HCT116 (cell line): Measurements from ENCODE around the gene OSBPL5. TPM values are rescaled to one million over a fixed set of nuclear protein-coding genes. Genes with fewer than 3 reads are reported as not detected.

Experiments used
- ATAC-seq: fragments of 200-7000 bp; cut with Tn5 transposase; 2 replicates; pipeline ENCODE4 v1.9.1; 2020; ENCODE audit warnings: mild to moderate bottlenecking, moderate library complexity
- BruUV-seq: library from RNA; stranded (reverse); fragments of 400-500 nt; replicated peaks from 2 replicates; lab custom pipeline; 2021; lab: Mats Ljungman, UMichigan
- CTCF ChIA-PET: fragments of 300-600 bp; sonication (Branson Sonifier 250); formaldehyde crosslinking; loops from one replicate; lab custom pipeline; 2021; ENCODE audit warnings: antibody characterized with exemption; lab: Charles Lee
- POLR2A ChIA-PET: fragments of 300-600, 350-600 bp; sonication (Branson Sonifier 250); formaldehyde crosslinking; loops from one replicate; lab custom pipeline; 2021; ENCODE audit warnings: antibody characterized with exemption; lab: Charles Lee
- RAD21 ChIA-PET, 2 experiments: fragments of 300-600 bp; sonication (Branson Sonifier 250); formaldehyde crosslinking; loops; one replicate each; lab custom pipeline; 2023; ENCODE audit warnings: low total read pairs in 2 of 2; ENCODE audit not compliant: uncharacterized antibody in 2 of 2, unreplicated experiment in 2 of 2, low non-redundant PET in 1 of 2; lab: Charles Lee
- DNase-seq: peaks from one replicate; pipeline ENCODE4 v3.0.0-alpha.2; 2010; ENCODE audit warnings: low read depth, low spot score
- H2AFZ ChIP-seq: fragments of 200-600 bp; shearing (Covaris generic), sonication (generic); 2 replicates; pipeline ENCODE4 v1.6.1; 2017; ENCODE audit warnings: low read depth, mixed run types, mixed read lengths, antibody characterized with exemption, low read length; ENCODE audit not compliant: poor library complexity, severe bottlenecking
- H3K27ac ChIP-seq: 2 replicates; pipeline ENCODE4 v1.5.1; 2012; ENCODE audit warnings: low read depth, low read length
- H3K27me3 ChIP-seq: fragments of 200-600 bp; sonication (generic); 2 replicates; pipeline ENCODE4 v1.6.1; 2016; ENCODE audit warnings: mixed run types, low read length, mixed read lengths; ENCODE audit not compliant: insufficient read depth
- H3K36me3 ChIP-seq, 2 experiments: fragments of 200-500 bp in 1 of 2; fragments of 200-600 bp in 1 of 2; sonication (Bioruptor generic) in 1 of 2; sonication (generic) in 1 of 2; 2 replicates each; pipeline versions ENCODE4 v1.5.1 to v1.6.1; 2014 to 2016; ENCODE audit warnings: low read length in 2 of 2, inconsistent platforms in 1 of 2, mixed read lengths in 1 of 2, mixed run types in 1 of 2; ENCODE audit not compliant: insufficient read depth in 2 of 2, control insufficient read depth in 1 of 2
- H3K4me1 ChIP-seq, 2 experiments: fragments of 200-600 bp in 1 of 2; sonication (generic) in 1 of 2; 2 replicates each; pipeline versions ENCODE4 v1.5.1 to v1.6.1; 2012 to 2017; ENCODE audit warnings: low read length in 2 of 2, inconsistent platforms in 1 of 2, mild to moderate bottlenecking in 1 of 2, mixed read lengths in 1 of 2, mixed run types in 1 of 2, moderate library complexity in 1 of 2; ENCODE audit not compliant: insufficient read depth in 2 of 2, control insufficient read depth in 1 of 2
- H3K4me2 ChIP-seq: fragments of 200-600 bp; sonication (generic); 2 replicates; pipeline ENCODE4 v1.6.1; 2017; ENCODE audit warnings: mixed run types, low read length, mixed read lengths
- H3K4me3 ChIP-seq, 2 experiments: fragments of 200-600 bp in 1 of 2; sonication (generic) in 1 of 2; replicated peaks in 1 of 2; 2 replicates each; pipeline ENCODE4 v1.5.1; 2011 to 2016; ENCODE audit warnings: low read length in 2 of 2, control low read depth in 1 of 2, low read depth in 1 of 2, mild to moderate bottlenecking in 1 of 2, mixed read lengths in 1 of 2, mixed run types in 1 of 2
- H3K79me2 ChIP-seq: fragments of 200-600 bp; sonication (generic); 2 replicates; pipeline ENCODE4 v1.6.1; 2017; ENCODE audit warnings: mild to moderate bottlenecking, mixed run types, low read length, moderate library complexity, mixed read lengths; ENCODE audit not compliant: insufficient read depth
- H3K9ac ChIP-seq: fragments of 200-600 bp; sonication (generic); 2 replicates; pipeline ENCODE4 v1.6.1; 2016; ENCODE audit warnings: low read length, mixed read lengths
- H3K9me2 ChIP-seq: fragments of 200-600 bp; sonication (generic), shearing (Covaris generic); 2 replicates; pipeline ENCODE4 v1.6.1; 2017; ENCODE audit warnings: mixed run types, mild to moderate bottlenecking, moderate library complexity; ENCODE audit not compliant: insufficient read depth
- H3K9me3 ChIP-seq, 2 experiments: fragments of 200-500 bp in 1 of 2; fragments of 200-600 bp in 1 of 2; sonication (Bioruptor generic) in 1 of 2; sonication (generic) in 1 of 2; 2 replicates each; pipeline ENCODE4 v1.6.1; 2014 to 2017; ENCODE audit warnings: low read length in 2 of 2, mixed read lengths in 2 of 2, inconsistent platforms in 1 of 2, low read depth in 1 of 2, mild to moderate bottlenecking in 1 of 2, mixed run types in 1 of 2, moderate library complexity in 1 of 2; ENCODE audit not compliant: control insufficient read depth in 1 of 2, insufficient read depth in 1 of 2
- H4K20me1 ChIP-seq: fragments of 200-600 bp; sonication (generic), shearing (Covaris generic); 2 replicates; pipeline ENCODE4 v1.6.1; 2017; ENCODE audit warnings: mixed run types, mild to moderate bottlenecking, moderate library complexity; ENCODE audit not compliant: insufficient read depth
- CBX3 ChIP-seq: IDR thresholded peaks from 2 replicates; pipeline ENCODE4 v1.6.1; 2012; ENCODE audit warnings: low read depth
- EGR1 ChIP-seq: IDR thresholded peaks from 2 replicates; pipeline ENCODE4 v1.6.1; 2012; ENCODE audit warnings: low read depth
- EZH2 ChIP-seq: fragments of 200-600 bp; sonication (generic); IDR thresholded peaks from 2 replicates; pipeline ENCODE4 v1.6.1; 2017; ENCODE audit warnings: antibody characterized with exemption, mixed run types
- EZH2phosphoT487 ChIP-seq: fragments of 200-600 bp; IDR thresholded peaks from 2 replicates; pipeline ENCODE4 v1.6.1; 2018; ENCODE audit warnings: antibody characterized with exemption, borderline replicate concordance
- FOSL1 ChIP-seq: IDR thresholded peaks from 2 replicates; pipeline ENCODE4 v1.6.1; 2012; ENCODE audit warnings: low read depth
- JUND ChIP-seq: IDR thresholded peaks from 2 replicates; pipeline ENCODE4 v1.6.1; 2012
- MAX ChIP-seq: IDR thresholded peaks from 2 replicates; pipeline ENCODE4 v1.6.1; 2012
- POLR2A ChIP-seq: IDR thresholded peaks from 2 replicates; pipeline ENCODE4 v1.7.0; 2011; ENCODE audit warnings: borderline replicate concordance; ENCODE audit not compliant: insufficient read depth, insufficient read length; ENCODE audit errors: extremely low read depth
- POLR2AphosphoS5 ChIP-seq: IDR thresholded peaks from 2 replicates; pipeline ENCODE4 v1.6.1; 2011; ENCODE audit warnings: mild to moderate bottlenecking, low read depth, low read length, moderate library complexity
- RAD21 ChIP-seq: IDR thresholded peaks from 2 replicates; pipeline ENCODE4 v1.6.1; 2012; ENCODE audit warnings: low read depth, mild to moderate bottlenecking
- SIN3A ChIP-seq: IDR thresholded peaks from 2 replicates; pipeline ENCODE4 v1.6.1; 2012; ENCODE audit warnings: low read depth
- SP1 ChIP-seq: IDR thresholded peaks from 2 replicates; pipeline ENCODE4 v1.6.1; 2012; ENCODE audit warnings: low read depth
- TCF7L2 ChIP-seq: IDR thresholded peaks from 2 replicates; pipeline ENCODE4 v1.7.0; 2011; ENCODE audit warnings: borderline replicate concordance, inconsistent platforms; ENCODE audit not compliant: insufficient read depth, insufficient read length; ENCODE audit errors: extremely low read depth
- ZFX ChIP-seq: fragments of 450-650 bp; IDR thresholded peaks from 2 replicates; pipeline ENCODE4 v1.6.1; 2017
- ZNF274 ChIP-seq: fragments of 200-500 bp; sonication (Bioruptor generic); IDR thresholded peaks from 2 replicates; pipeline ENCODE4 v1.6.1; 2014; ENCODE audit warnings: mild to moderate bottlenecking, low read depth, low read length, inconsistent platforms
- intact Hi-C: fragments of 100-400 bp; cut with micrococcal nuclease; formaldehyde crosslinking; loops from 2 replicates; pipeline ENCODE4 v1.10.0; 2022
- total RNA-seq: library from RNA; stranded (reverse); gene quantifications from one replicate; pipeline ENCODE4 v1.2.1, GENCODE V29; 2021; ENCODE audit not compliant: unreplicated experiment
- TF ChIP-seq, protein P1 (sequence below), 3 experiments: fragments of 200-600 bp in 1 of 3; sonication (generic) in 1 of 3; IDR thresholded peaks in 2 of 3; conservative IDR thresholded peaks in 1 of 3; 2 replicates each; pipeline ENCODE4 v1.5.1; 2012 to 2017; ENCODE audit warnings: low read depth in 2 of 3, low read length in 2 of 3, antibody characterized with exemption in 1 of 3, borderline replicate concordance in 1 of 3, control low read depth in 1 of 3, mild to moderate bottlenecking in 1 of 3, mixed read lengths in 1 of 3, mixed run types in 1 of 3, moderate library complexity in 1 of 3; ENCODE audit not compliant: insufficient read depth in 1 of 3
- TF ChIP-seq, protein P2 (sequence below): IDR thresholded peaks from 2 replicates; pipeline ENCODE4 v1.6.1; 2012; ENCODE audit warnings: low read depth
- TF ChIP-seq, protein P3 (sequence below): IDR thresholded peaks from 2 replicates; pipeline ENCODE4 v1.6.1; 2011; ENCODE audit warnings: mild to moderate bottlenecking, low read length, moderate library complexity; ENCODE audit not compliant: insufficient replicate concordance; ENCODE audit errors: extremely low read depth
- TF ChIP-seq, protein P4 (sequence below): IDR thresholded peaks from 2 replicates; pipeline ENCODE4 v1.6.1; 2012

The OSBPL5 gene
- total RNA-seq, 1 experiment from 2014 or later = 44.2 TPM

- no peak overlapping the region for H3K27ac ChIP-seq
- DNase-seq (no peak), ATAC-seq (no peak)
- ChIA-PET POLR2A (no interaction called here), RAD21 (no interaction called here), CTCF (interaction anchor here (0.7 to 1.1 kb wide), 2 partner anchors 10 to 114 kb away, joined by 3 read pairs; no protein-coding TSS in a partner anchor)
- no peaks in the 10 kb centered on the region for H3K9me2 ChIP-seq
- no peak for TF ChIP-seq RAD21
- TF ChIP-seq SIN3A = no peak
- TF ChIP-seq, protein P1, sequence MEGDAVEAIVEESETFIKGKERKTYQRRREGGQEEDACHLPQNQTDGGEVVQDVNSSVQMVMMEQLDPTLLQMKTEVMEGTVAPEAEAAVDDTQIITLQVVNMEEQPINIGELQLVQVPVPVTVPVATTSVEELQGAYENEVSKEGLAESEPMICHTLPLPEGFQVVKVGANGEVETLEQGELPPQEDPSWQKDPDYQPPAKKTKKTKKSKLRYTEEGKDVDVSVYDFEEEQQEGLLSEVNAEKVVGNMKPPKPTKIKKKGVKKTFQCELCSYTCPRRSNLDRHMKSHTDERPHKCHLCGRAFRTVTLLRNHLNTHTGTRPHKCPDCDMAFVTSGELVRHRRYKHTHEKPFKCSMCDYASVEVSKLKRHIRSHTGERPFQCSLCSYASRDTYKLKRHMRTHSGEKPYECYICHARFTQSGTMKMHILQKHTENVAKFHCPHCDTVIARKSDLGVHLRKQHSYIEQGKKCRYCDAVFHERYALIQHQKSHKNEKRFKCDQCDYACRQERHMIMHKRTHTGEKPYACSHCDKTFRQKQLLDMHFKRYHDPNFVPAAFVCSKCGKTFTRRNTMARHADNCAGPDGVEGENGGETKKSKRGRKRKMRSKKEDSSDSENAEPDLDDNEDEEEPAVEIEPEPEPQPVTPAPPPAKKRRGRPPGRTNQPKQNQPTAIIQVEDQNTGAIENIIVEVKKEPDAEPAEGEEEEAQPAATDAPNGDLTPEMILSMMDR (IDR thresholded peaks at IDR 0.05 in 2 of 3, conservative IDR thresholded peaks at IDR 0.05 in 1 of 3; ENCODE audit: borderline replicate concordance in 1 of 3, insufficient read depth in 1 of 3, low read depth in 2 of 3, low read length in 2 of 3) = no peak
- TF ChIP-seq EZH2phosphoT487 = no peak
- TF ChIP-seq CBX3 = no peak
- TF ChIP-seq, protein P2, sequence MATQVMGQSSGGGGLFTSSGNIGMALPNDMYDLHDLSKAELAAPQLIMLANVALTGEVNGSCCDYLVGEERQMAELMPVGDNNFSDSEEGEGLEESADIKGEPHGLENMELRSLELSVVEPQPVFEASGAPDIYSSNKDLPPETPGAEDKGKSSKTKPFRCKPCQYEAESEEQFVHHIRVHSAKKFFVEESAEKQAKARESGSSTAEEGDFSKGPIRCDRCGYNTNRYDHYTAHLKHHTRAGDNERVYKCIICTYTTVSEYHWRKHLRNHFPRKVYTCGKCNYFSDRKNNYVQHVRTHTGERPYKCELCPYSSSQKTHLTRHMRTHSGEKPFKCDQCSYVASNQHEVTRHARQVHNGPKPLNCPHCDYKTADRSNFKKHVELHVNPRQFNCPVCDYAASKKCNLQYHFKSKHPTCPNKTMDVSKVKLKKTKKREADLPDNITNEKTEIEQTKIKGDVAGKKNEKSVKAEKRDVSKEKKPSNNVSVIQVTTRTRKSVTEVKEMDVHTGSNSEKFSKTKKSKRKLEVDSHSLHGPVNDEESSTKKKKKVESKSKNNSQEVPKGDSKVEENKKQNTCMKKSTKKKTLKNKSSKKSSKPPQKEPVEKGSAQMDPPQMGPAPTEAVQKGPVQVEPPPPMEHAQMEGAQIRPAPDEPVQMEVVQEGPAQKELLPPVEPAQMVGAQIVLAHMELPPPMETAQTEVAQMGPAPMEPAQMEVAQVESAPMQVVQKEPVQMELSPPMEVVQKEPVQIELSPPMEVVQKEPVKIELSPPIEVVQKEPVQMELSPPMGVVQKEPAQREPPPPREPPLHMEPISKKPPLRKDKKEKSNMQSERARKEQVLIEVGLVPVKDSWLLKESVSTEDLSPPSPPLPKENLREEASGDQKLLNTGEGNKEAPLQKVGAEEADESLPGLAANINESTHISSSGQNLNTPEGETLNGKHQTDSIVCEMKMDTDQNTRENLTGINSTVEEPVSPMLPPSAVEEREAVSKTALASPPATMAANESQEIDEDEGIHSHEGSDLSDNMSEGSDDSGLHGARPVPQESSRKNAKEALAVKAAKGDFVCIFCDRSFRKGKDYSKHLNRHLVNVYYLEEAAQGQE = no peak
- no peak for TF ChIP-seq TCF7L2
- no peak for TF ChIP-seq EZH2
- no peak for TF ChIP-seq SP1
- no peak for TF ChIP-seq FOSL1
- TF ChIP-seq, protein P3, sequence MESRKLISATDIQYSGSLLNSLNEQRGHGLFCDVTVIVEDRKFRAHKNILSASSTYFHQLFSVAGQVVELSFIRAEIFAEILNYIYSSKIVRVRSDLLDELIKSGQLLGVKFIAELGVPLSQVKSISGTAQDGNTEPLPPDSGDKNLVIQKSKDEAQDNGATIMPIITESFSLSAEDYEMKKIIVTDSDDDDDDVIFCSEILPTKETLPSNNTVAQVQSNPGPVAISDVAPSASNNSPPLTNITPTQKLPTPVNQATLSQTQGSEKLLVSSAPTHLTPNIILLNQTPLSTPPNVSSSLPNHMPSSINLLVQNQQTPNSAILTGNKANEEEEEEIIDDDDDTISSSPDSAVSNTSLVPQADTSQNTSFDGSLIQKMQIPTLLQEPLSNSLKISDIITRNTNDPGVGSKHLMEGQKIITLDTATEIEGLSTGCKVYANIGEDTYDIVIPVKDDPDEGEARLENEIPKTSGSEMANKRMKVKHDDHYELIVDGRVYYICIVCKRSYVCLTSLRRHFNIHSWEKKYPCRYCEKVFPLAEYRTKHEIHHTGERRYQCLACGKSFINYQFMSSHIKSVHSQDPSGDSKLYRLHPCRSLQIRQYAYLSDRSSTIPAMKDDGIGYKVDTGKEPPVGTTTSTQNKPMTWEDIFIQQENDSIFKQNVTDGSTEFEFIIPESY = no peak
- no peak for TF ChIP-seq ZNF274
- TF ChIP-seq, protein P4, sequence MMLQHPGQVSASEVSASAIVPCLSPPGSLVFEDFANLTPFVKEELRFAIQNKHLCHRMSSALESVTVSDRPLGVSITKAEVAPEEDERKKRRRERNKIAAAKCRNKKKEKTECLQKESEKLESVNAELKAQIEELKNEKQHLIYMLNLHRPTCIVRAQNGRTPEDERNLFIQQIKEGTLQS = no peak
- TF ChIP-seq POLR2A = no peak
- no peak for TF ChIP-seq MAX
- no peak for TF ChIP-seq POLR2AphosphoS5
- TF ChIP-seq EGR1 = no peak
- no peak for TF ChIP-seq ZFX
- TF ChIP-seq JUND = no peak
- H3K36me3 ChIP-seq = no peaks in the 10 kb centered on the region
- H3K9me3 ChIP-seq = no peaks in the 10 kb centered on the region
- no TSS peak for BruUV-seq
- H3K27me3 ChIP-seq = peaks cover 20% of the 10 kb centered on the region; the same call in 1 of the 2 replicates
- no peak overlapping the region for H3K4me2 ChIP-seq
- no peaks in the 10 kb centered on the region for H3K79me2 ChIP-seq
- H4K20me1 ChIP-seq = no peaks in the 10 kb centered on the region
- intact Hi-C loops = no loop called here
- no peak overlapping the region for H2AFZ ChIP-seq
- H3K9ac ChIP-seq = no peak overlapping the region
- H3K4me3 ChIP-seq = no peak overlapping the region
- H3K4me1 ChIP-seq = no peaks in the 10 kb centered on the region
Observed at GRCh38 chr11:3205261-3206155, 40.4 kb upstream of the OSBPL5 start.
